ENCODE results near the gene EFCAB6. TPM values are rescaled to one million over a fixed set of nuclear protein-coding genes. Genes with fewer than 3 reads are reported as not detected.

EFCAB6 gene
- total RNA-seq, 1 experiment from 2014 or later = 0.52 TPM

DNA sequence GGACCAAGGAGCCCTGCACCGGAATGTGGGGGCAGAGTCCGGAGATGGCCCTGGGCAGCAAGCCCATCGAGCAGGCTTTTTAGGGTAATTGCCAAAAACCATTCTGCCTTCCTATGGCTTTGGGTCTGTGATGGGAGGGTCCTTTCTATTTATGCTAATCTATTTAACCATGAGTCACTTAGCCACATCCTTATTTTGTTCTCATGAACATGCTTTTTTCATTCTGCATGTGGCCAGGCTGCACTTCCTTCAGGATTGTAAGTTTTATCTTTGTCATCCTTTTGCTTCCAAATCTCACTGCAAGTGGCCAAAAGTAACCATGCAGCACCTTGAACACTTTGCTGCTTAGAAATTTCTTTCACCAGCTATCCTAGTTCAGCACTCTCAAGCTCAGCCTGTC lies 88.3 kb downstream of the EFCAB6 start:
- RAD21 ChIA-PET (ENCODE audit: low non-redundant PET in 1 of 2, low total read pairs in 2 of 2, uncharacterized antibody in 2 of 2, unreplicated experiment in 2 of 2) = no interaction called here
- H3K9me3 ChIP-seq (ENCODE audit: control insufficient read depth in 1 of 2, insufficient read depth in 1 of 2, low read depth in 1 of 2, low read length in 2 of 2) = no peaks in the 10 kb centered on the region
- H4K20me1 ChIP-seq (ENCODE audit: insufficient read depth) = no peaks in the 10 kb centered on the region
- H3K4me2 ChIP-seq (ENCODE audit: low read length) = no peak overlapping the region
- H3K4me3 ChIP-seq (replicated peaks in 1 of 2; ENCODE audit: low read depth in 1 of 2, low read length in 2 of 2) = no peak overlapping the region
- POLR2A ChIA-PET = no interaction called here
- no peak overlapping the region for H2AFZ ChIP-seq (ENCODE audit: low read depth, low read length, poor library complexity, severe bottlenecking)
- peaks cover 30% of the 10 kb centered on the region for H3K27me3 ChIP-seq (ENCODE audit: insufficient read depth, low read length)
- no peaks in the 10 kb centered on the region for H3K79me2 ChIP-seq (ENCODE audit: insufficient read depth, low read length)
- no peak for TF ChIP-seq ZFX (IDR thresholded peaks at IDR 0.05)
- TF ChIP-seq FOSL1 (IDR thresholded peaks at IDR 0.05; ENCODE audit: low read depth) = no peak
- TF ChIP-seq ELF1 (IDR thresholded peaks at IDR 0.05; ENCODE audit: borderline replicate concordance, low read depth) = no peak
- no peak for TF ChIP-seq CBX3 (IDR thresholded peaks at IDR 0.05; ENCODE audit: low read depth)
- TF ChIP-seq, protein P1, sequence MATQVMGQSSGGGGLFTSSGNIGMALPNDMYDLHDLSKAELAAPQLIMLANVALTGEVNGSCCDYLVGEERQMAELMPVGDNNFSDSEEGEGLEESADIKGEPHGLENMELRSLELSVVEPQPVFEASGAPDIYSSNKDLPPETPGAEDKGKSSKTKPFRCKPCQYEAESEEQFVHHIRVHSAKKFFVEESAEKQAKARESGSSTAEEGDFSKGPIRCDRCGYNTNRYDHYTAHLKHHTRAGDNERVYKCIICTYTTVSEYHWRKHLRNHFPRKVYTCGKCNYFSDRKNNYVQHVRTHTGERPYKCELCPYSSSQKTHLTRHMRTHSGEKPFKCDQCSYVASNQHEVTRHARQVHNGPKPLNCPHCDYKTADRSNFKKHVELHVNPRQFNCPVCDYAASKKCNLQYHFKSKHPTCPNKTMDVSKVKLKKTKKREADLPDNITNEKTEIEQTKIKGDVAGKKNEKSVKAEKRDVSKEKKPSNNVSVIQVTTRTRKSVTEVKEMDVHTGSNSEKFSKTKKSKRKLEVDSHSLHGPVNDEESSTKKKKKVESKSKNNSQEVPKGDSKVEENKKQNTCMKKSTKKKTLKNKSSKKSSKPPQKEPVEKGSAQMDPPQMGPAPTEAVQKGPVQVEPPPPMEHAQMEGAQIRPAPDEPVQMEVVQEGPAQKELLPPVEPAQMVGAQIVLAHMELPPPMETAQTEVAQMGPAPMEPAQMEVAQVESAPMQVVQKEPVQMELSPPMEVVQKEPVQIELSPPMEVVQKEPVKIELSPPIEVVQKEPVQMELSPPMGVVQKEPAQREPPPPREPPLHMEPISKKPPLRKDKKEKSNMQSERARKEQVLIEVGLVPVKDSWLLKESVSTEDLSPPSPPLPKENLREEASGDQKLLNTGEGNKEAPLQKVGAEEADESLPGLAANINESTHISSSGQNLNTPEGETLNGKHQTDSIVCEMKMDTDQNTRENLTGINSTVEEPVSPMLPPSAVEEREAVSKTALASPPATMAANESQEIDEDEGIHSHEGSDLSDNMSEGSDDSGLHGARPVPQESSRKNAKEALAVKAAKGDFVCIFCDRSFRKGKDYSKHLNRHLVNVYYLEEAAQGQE (IDR thresholded peaks at IDR 0.05; ENCODE audit: low read depth) = no peak
- TF ChIP-seq, protein P2, sequence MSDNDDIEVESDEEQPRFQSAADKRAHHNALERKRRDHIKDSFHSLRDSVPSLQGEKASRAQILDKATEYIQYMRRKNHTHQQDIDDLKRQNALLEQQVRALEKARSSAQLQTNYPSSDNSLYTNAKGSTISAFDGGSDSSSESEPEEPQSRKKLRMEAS (IDR thresholded peaks at IDR 0.05) = no peak
- no peak for TF ChIP-seq SP1 (IDR thresholded peaks at IDR 0.05; ENCODE audit: low read depth)
- no peak for TF ChIP-seq POLR2AphosphoS5 (IDR thresholded peaks at IDR 0.05; ENCODE audit: low read depth, low read length)
- no peak for TF ChIP-seq SIN3A (IDR thresholded peaks at IDR 0.05; ENCODE audit: low read depth)
- TF ChIP-seq, protein P3, sequence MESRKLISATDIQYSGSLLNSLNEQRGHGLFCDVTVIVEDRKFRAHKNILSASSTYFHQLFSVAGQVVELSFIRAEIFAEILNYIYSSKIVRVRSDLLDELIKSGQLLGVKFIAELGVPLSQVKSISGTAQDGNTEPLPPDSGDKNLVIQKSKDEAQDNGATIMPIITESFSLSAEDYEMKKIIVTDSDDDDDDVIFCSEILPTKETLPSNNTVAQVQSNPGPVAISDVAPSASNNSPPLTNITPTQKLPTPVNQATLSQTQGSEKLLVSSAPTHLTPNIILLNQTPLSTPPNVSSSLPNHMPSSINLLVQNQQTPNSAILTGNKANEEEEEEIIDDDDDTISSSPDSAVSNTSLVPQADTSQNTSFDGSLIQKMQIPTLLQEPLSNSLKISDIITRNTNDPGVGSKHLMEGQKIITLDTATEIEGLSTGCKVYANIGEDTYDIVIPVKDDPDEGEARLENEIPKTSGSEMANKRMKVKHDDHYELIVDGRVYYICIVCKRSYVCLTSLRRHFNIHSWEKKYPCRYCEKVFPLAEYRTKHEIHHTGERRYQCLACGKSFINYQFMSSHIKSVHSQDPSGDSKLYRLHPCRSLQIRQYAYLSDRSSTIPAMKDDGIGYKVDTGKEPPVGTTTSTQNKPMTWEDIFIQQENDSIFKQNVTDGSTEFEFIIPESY (IDR thresholded peaks at IDR 0.05; ENCODE audit: extremely low read depth, insufficient replicate concordance, low read length) = no peak
- TF ChIP-seq TCF7L2 (IDR thresholded peaks at IDR 0.05; ENCODE audit: borderline replicate concordance, extremely low read depth, insufficient read depth, insufficient read length) = no peak
- TF ChIP-seq, protein P4, sequence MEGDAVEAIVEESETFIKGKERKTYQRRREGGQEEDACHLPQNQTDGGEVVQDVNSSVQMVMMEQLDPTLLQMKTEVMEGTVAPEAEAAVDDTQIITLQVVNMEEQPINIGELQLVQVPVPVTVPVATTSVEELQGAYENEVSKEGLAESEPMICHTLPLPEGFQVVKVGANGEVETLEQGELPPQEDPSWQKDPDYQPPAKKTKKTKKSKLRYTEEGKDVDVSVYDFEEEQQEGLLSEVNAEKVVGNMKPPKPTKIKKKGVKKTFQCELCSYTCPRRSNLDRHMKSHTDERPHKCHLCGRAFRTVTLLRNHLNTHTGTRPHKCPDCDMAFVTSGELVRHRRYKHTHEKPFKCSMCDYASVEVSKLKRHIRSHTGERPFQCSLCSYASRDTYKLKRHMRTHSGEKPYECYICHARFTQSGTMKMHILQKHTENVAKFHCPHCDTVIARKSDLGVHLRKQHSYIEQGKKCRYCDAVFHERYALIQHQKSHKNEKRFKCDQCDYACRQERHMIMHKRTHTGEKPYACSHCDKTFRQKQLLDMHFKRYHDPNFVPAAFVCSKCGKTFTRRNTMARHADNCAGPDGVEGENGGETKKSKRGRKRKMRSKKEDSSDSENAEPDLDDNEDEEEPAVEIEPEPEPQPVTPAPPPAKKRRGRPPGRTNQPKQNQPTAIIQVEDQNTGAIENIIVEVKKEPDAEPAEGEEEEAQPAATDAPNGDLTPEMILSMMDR (IDR thresholded peaks at IDR 0.05 in 2 of 3, conservative IDR thresholded peaks at IDR 0.05 in 1 of 3; ENCODE audit: borderline replicate concordance in 1 of 3, insufficient read depth in 1 of 3, low read depth in 2 of 3, low read length in 2 of 3) = no peak
- no peak for TF ChIP-seq EGR1 (IDR thresholded peaks at IDR 0.05; ENCODE audit: low read depth)
- TF ChIP-seq EZH2 (IDR thresholded peaks at IDR 0.05) = no peak
- no peak for TF ChIP-seq SRF (IDR thresholded peaks at IDR 0.05; ENCODE audit: low read depth)
- no peak for TF ChIP-seq CEBPB (IDR thresholded peaks at IDR 0.05; ENCODE audit: low read depth)
- intact Hi-C loops (cut with micrococcal nuclease) = no loop called here
- BruUV-seq (replicated peaks) = no TSS peak
- H3K36me3 ChIP-seq (ENCODE audit: control insufficient read depth in 1 of 2, insufficient read depth in 2 of 2, low read length in 2 of 2) = no peaks in the 10 kb centered on the region
- no peaks in the 10 kb centered on the region for H3K4me1 ChIP-seq (ENCODE audit: control insufficient read depth in 1 of 2, insufficient read depth in 2 of 2, low read length in 2 of 2)
- H3K27ac ChIP-seq (ENCODE audit: low read depth, low read length) = no peak overlapping the region
- H3K9ac ChIP-seq (ENCODE audit: low read length) = no peak overlapping the region
- DNase-seq (ENCODE audit: low read depth, low spot score) (no peak), ATAC-seq (no peak)
- CTCF ChIA-PET = no interaction called here
- no peaks in the 10 kb centered on the region for H3K9me2 ChIP-seq (ENCODE audit: insufficient read depth)
